Cerebellar cortex (tissue), 1 donor: Measurements from ENCODE around the gene ATOSB.

ENCODE experiments used
- DNase-seq: peaks from one replicate; pipeline ENCODE4 v3.0.0-alpha.2; 2015; ENCODE audit warnings: low spot score

ATOSB gene

DNA sequence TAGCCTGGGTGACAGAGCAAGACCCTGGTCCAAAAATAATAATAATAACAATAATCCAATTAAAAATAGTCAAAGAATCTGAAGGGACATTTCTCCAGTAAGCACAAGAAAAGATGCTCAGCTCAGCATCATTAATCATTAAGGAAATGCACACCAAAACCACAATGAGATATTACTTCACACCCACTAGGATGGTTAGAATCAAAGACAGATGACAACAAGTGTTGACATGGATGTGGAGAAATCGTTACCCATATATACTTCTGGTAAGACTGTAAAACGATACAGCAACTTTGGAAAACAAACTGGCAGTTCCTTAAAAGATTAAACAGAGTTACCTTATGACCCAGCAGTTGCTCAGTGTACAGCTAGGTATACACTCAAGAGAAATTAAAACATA lies 30.6 kb downstream of the ATOSB start:
- DNase-seq: no peak

DNA sequence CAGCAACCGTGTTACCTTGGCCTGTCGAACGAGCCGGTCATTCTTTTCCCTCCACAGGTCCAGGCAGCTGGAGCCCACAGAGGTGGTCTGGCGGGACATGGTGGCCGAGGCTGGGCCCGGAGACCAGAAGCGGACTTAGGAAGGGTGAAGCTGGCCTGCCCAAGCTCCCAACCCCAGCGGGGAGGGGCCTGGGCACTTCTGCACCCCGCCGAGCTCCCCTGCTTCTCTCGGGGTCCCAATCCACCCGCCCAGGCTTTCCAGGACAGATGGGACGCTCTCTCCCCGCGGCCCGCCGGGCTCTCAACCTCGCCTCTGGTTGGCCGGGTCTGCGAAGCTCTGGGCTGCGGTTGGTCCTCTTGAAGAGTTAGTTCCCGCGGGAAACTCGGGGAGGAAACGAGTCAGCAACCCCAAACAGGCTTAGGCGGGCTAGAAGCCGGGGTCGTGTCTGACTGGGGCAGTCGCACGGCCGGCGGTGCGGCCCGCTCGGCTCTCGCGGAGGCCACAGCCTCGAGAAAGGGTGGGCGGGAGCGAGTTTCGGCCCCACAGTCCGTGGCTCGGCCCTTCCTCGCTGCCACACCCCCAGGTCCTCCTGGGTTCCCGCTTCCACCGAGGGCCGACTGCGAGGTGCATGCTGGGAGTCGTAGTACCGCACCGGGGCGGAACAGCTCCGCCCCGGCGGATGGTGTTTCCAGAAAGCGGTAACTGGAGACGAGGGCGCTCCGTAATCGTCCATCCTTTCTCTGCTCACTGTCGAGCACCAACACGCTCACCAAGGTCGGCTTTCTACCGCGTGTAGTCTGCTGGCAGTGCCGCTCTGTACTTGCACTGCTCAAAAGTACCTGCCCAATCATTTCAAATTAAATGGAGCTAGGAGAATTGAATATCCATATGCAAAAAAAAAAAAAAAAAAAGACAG lies 36.0 kb downstream of the ATOSB start, which contains the start of gene FANCG:
TSS of gene FANCG (minus strand) at position 517 of the 916 bp plus-strand sequence. CDS start at position 99, 418 bp downstream.
- DNase-seq: peak; percentile 93

DNA sequence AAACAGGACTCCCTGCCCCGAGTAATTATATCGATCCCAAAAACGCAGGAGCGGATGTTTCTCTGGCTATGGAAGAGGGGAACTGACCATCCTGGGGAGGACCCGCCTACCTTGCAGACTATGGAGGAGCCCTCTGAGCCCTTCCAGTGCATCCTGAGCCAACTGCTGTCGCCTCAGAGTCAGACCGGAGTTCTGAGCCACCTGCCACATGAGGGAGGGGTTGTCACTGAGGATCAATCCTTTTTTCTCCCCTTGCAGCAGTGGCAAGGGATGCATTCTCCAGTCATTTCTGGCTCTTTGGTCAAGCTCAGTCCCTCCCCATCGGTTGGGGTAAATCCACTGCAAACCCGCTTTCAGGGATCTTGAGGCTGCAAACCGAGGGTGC lies 36.6 kb downstream of the ATOSB start:
- no peak for DNase-seq

DNA sequence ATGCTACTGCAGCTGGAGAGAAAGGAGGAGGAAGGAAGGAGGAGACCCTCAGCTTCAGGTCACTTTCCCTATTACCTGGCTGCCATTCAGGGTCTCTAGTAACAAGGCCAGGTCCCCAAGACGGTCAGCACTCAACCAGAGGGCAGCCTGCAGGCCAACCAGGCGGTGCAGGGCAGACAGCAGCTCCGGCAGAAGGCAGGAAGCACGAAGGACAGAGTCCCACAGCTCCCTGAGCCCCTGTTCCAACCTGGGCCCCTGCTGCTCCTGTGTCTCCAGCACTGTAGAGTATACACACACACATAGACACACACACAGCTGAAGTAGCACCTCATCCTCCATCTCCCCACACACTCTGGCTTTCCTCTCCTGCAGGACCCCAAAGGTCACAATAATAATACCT lies 37.6 kb downstream of the ATOSB start:
- no peak for DNase-seq

DNA sequence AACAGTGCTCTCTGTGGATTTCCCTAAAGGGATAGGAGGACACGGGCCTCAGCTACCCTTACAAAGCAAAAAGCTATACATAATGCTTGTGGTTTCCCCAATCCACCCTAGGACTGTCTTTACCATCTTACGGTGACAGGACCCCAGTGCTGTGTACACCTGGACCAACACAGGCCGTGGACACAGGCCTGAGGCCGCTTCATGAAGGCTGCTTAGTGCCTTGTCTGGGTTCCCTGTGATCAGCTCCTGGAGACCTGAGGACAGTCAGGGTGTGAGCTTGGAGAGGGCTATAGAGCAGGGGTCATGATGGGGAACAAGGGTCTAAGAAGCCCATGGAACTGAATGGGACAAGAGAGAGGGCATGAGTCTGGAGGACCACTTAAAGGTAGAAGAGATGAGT lies 38.8 kb downstream of the ATOSB start:
- no peak for DNase-seq

DNA sequence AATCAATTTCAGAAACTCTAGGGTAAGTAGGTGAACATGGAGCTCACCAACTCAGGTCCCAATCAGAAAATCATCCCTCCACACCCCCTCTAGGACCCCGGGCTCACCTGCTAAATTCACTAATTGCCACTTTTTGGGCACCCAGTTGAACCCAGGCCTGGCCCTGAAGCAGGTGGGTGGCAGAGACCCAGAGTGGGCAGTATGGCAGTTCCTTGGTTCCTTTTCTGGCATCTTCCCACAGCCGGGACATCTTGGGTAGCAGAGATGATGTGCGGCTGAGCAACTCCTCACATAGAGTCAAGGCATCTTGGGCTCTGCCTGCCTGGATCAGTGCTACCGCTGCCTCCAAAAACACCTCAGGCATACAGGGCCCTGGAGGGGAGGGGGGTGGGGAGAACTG lies 40.3 kb downstream of the ATOSB start:
- DNase-seq: no peak

DNA sequence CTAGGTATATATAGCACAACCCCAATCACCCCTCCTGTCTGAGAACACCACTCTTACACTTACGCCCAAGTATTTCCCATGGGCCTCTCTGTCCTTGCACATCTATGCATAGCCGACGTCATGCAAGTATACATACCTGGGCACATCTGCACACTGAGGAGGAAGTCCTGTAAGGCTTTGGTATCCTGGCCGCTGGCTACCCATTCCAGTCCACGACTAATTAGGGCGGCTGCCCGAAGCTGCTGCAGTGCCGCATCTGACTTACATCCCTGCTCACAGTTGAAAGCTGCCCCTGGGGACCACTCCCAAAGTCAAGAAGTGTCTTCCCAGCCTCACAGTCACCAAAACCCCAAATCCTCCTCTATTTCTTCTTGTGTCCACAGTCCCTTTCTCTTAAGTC lies 40.9 kb downstream of the ATOSB start:
- no peak for DNase-seq

DNA sequence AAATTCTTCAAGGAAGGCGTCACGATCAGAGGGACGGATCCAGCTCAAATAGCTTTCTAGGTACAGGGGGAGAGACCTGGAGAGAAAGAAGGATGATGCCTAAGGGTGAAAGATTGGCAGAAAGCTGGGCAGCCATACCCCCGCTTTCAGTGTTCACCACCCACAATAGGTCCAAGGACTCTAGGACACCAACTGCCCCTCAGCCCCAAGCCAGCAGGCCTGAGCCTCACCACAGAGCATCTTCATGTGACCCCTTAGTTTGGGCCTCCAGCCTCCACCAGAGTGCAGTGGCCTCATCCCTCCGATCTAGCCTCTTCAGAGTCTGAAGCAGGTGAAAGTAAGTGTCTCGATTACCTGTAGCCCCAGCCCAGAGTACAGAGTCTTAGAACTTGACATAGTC lies 41.5 kb downstream of the ATOSB start:
- DNase-seq: no peak

DNA sequence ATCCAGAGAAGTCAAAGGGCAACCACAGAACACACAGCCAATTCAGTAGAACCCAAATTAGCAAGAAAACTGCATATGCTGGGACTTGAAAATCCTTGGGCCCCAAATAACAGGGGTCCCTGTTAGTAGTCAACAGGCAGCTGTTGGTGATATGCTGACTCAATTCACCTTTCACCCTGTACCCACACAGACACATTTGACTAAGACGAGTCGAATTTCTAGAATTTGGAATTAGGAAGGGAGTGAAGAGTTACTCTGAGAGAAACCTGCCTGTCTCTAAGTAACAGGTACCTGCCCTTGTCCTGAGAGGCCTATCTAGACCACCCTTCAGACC lies 42.4 kb downstream of the ATOSB start:
- DNase-seq: no peak

DNA sequence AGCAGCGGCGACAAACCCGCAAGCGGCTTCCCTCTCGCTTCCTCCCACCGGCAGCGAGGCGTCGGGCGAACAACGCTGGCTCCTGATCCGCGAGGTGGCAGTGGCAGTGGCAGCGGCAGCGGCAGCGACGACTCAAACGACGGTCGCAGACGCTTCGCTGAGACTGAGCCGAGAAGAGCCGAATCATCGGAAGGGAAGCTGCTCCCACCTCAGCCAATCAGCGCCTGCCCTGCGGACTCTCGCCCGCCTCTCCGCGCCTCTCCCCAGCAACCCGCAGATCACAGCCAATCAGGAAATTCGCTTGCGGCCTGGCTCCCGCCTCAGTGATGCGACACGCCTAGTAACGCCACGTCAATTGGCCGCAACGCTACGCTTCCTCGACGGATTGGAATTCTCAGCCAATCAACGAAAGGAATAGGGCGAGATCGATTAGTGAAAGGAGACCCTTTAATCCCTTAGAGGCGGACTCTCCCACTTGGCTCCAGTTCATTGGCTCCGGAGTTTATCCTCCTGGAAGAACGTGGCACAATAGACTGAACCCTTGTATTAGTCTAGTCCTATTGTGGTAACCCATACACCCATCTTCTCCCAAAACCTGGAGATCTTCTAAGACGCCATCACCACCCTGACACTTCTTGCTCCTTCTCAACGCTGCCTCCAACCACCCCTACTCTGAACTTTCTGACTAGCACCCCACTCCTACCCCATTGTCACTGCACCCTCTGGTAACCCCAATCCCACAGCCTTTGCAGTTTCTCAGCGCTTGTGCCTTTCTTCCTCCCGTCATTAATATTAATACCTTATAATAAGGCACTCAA lies 43.0 kb downstream of the ATOSB start, which contains the start of gene VCP:
TSS of gene VCP (minus strand) at position 165 of the 818 bp plus-strand sequence. CDS start 272 bp downstream, outside the sequence.
- peak; percentile 100 for DNase-seq

DNA sequence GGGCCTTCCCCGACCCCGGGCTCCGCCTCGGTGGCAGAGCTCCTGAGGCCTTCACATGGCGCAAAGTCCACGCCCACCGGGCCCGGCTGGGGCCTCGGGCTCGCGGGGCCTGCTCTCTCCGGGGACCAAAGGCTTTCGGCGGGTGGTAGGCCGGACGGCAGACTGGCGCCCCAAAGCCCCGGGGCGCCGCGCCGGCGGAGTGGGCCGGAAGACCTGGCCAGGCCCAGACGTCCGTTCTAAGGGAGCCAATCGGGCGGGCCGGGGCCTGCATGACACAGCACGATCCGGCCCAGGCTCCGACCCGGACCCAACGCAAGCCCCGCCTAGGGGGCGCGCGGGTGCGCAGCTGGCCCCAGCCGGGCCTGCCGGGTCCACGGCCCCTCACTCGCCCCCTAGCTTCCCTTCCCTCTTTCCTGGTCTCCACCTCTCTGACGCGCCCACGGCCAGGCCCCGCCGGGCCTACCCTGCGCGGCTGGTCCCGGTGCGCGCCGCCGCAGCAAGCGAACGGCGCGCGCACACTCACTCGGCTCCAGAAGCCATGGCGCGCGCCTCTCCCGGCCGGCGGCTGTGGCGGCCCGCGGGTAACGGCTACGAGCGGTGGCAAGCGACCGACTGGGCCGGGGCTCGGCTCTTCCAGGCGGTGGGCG lies 43.7 kb downstream of the ATOSB start:
- peak; percentile 68 for DNase-seq

DNA sequence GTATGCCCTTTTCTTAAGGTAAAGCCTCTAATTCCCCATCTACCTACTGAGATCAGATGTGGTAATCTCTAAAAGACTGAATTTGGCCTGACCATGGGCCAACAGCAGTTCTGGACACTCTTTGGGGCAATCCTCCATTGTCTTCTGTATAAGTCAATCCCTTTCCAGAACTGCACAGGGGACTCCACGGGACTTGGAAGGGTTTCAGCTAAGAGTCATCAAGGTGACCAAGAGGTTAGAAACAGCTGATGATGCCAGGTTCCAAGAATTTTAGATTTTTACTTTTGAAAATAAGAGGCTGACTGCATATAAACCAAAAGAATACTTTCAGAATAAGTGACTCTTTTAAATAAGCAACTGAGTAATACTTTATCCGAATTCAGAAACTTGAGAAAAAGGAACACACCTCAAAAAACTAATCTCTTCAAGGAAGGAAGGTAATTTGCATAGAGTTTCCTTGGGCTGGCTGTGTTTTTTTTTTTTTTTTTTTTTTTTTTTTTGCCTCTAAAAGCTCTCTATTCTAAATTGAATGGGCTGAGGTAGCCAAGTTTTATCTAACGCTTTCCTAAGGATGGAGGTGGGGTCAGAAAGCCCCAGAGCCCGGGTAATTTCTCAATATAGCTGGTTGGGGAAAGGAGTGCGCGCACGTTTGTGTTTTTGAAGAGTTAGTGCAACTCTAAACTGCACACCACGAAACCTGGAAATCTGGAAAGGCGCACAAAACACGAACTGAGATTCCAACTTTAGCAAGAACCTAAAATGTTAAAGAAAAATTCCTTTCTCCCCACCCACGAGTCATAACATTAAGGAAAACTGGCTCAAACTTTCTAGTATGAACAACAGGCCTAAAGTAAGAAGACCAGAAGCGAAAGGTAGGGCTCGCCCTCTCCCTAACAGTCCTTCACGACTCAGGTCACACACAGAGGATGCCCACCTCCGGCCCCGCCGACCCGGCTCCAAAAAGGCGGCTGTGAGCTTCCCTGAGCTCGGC lies 44.5 kb downstream of the ATOSB start:
- no peak for DNase-seq

DNA sequence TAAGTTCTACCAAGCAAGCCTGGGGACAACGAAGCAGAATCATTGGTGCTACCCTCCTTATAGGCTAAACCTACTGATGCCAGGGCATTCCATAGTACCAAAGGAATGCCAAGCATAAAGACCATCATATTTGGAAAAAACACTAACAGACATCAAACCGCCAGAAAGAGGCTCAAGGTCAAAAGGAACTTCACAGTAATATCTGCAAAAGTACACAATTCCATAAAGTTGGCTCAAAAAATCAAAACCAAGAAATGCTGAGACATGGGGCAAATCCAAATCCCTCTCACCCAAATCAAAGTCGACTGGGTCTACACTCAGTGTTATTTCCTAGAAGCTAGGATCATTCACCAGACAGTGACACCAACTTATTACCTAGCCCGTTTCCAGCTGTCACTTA lies 46.6 kb downstream of the ATOSB start:
- DNase-seq: no peak

DNA sequence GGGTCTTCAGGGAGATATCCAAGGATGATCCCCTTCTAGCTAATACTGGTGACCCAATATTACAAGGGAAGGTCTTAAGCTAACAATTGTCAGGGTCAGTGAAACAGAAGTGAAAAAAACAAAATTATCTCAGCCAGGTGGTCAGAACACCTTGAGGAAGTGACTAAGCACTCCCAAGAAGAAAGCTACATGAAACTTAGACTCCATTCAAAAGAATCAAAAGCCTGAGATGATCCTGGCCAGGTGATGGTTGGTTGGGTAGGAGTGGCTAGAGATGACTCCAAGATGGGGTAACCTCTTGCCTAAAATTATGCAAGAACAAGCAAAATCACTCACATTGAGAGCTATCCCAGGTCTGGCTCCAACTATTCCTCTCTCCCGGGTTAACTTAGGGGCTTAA lies 48.6 kb downstream of the ATOSB start:
- DNase-seq: no peak

DNA sequence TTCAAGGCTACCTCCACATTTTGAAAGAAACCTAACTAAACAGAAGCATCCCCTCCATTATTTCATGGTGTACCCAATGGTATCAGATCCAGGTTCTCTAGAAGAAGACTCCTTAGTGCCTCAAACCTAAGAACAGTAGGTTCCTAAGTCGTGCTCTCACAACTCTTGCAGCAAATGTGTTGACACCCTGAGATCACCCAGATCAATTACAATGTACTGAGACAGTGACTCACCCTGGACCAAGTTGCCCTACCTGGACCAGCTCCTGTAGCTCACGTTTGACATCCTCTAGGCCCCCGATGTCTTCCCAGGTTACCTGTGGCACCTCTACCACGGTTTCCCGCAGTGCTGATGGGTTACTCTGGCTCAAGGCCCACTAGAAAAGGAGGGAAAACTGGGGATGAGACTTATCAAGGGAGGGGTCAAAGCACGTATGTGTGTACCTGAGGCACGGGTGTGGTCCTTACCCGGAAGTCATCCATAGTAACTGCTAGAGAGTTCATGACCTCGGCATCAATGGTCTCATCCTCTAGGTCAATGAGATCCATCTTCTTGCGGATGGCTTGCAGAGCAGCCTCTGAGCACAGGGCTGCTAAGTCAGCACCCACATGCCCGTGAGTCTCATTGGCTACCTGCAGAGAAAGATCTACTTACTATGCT lies 55.0 kb downstream of the ATOSB start:
- DNase-seq: no peak

DNA sequence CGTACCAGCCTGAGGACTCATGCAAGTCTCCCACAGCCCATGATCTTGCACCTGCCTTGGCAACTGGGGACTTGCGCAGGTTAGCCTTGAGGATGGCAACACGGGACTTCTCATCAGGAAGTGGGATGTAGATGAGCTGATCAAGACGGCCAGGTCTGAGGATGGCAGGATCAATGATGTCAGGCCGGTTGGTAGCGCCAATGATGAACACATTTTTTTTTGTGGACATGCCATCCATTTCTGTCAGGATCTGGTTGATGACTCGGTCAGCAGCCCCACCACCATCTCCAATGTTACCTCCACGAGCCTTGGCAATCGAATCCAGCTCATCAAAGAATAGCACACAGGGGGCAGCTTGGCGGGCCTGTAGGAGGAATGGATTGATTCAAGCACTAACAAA lies 56.2 kb downstream of the ATOSB start:
- DNase-seq: no peak

DNA sequence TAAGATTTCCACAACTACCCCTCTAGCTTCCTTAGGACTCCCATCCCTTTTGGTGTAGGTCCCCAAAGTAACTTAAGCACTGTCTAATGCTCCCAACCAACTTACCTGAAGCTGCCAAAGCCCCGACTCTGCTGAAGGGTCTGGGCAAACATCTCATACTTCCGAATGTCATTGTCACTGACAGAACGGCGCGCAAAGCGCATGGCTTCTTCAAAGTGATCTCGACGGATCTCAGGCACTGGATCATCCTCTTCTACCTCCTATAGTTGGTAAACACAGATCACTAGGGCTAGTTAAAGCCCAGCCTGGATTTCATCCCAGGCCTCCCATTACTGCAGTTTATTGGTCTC lies 58.4 kb downstream of the ATOSB start:
- DNase-seq: no peak

DNA sequence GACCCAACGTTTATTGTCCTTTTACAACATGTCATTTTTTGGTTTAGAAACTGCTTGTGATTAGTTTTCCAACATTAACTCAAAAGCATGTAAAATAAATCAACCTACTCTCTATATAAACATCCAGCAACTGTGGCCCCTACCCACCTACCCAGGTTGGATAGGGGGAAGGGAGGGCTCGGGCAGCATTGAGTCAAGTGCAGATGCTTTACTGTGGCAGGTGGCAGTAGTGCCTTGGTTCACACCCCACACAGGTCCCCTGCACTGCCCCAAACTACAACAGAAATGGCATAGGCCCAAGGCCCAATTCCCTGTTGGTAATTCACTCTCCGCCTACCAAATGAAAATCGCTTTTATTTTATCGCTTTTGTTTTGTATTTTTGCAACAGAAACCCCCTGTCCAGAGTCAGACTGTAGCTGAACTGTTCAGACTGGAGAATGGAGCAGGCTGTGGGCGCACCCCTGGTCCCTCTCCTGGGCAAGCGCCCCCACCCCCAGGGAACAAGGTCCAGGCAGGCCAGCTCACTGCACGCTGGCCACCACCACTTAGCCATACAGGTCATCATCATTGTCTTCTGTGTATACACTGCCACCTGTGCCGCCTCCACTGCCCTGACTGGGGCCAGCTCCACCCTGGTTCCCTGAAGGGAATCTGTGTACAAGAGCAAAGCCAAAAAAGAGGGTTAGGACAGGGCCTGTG lies 58.9 kb downstream of the ATOSB start:
- DNase-seq: no peak

DNA sequence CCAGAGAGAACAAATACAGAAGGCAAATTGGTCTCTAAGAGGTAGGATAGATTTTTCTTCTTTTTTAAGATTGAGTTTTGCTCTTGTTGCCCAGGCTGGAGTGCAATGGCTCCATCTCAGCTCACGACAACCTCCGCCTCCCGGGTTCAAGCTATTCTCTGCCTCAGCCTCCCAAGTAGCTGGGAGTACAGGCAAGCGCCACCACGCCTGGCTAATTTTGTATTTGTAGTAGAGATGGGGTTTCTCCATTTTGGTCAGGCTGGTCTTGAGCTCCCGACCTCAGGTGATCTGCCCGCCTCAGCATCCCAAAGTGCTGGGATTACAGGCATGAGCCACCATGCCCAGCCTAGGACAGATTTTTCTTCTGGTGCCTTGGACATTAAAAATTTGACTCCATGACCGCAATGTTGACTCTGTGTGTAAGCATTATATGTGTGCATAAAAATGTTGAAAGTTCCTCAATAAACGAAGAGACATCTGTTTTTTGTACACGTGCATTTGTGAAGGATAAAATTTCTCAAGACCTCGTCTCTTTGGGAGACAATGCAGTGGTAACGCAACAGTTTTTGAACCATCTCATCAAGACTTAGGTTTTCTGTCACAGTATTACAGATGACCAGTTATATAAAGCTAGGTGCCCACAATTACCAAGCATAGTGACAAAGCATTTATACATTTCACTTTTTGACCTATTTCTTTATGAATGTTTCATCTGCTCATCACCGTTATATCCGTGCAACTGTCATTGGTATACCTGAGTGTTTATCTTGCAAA lies 60.6 kb downstream of the ATOSB start:
- DNase-seq: no peak
